ENCODE data around the gene CACNA1E. TPM values are rescaled to one million over a fixed set of nuclear protein-coding genes. Genes with fewer than 3 reads are reported as not detected.

Gene CACNA1E
- total RNA-seq, 1 donor from 2014 or later, result 0.52 TPM

GRCh38 chr1:181592255-181592859 is 109.0 kb downstream of the CACNA1E start:
- no peaks in the 10 kb centered on the region for H3K9me3 ChIP-seq (ENCODE audit: control insufficient read depth in 3 of 3, low read length in 3 of 3)
- no peaks in the 10 kb centered on the region for H3K4me1 ChIP-seq (ENCODE audit: control insufficient read depth in 3 of 3, insufficient read depth in 3 of 3, low read length in 3 of 3)
- no peak overlapping the region for H3K4me3 ChIP-seq (ENCODE audit: low read length in 3 of 3)
- H3K27me3 ChIP-seq (ENCODE audit: control insufficient read depth in 3 of 3, insufficient read depth in 3 of 3, low read length in 3 of 3), result peaks cover 0 to 4% (median 3%) of the 10 kb centered on the region in 3 donors
- no peak overlapping the region for H3K9ac ChIP-seq (ENCODE audit: low read depth in 1 of 3, low read length in 3 of 3)
- no peak overlapping the region for H3K27ac ChIP-seq (ENCODE audit: low read depth, low read length)
- no peaks in the 10 kb centered on the region for H3K36me3 ChIP-seq (ENCODE audit: control insufficient read depth in 3 of 3, insufficient read depth in 3 of 3, low read length in 3 of 3)

GRCh38 chr1:181593042-181593441 is 109.7 kb downstream of the CACNA1E start:
- Histone ChIP-seq H3K9me3 (ENCODE audit: control insufficient read depth in 3 of 3, low read length in 3 of 3) (peaks cover 0 to 1% (median 0%) of the 10 kb centered on the region in 3 donors), H3K4me1 (ENCODE audit: control insufficient read depth in 3 of 3, insufficient read depth in 3 of 3, low read length in 3 of 3) (no peaks in the 10 kb centered on the region), H3K36me3 (ENCODE audit: control insufficient read depth in 3 of 3, insufficient read depth in 3 of 3, low read length in 3 of 3) (no peaks in the 10 kb centered on the region), H3K27ac (ENCODE audit: low read depth, low read length) (no peak overlapping the region), H3K27me3 (ENCODE audit: control insufficient read depth in 3 of 3, insufficient read depth in 3 of 3, low read length in 3 of 3) (peaks cover 0 to 4% (median under 1%) of the 10 kb centered on the region in 3 donors), H3K4me3 (ENCODE audit: low read length in 3 of 3) (no peak overlapping the region), H3K9ac (ENCODE audit: low read depth in 1 of 3, low read length in 3 of 3) (no peak overlapping the region)

DNA sequence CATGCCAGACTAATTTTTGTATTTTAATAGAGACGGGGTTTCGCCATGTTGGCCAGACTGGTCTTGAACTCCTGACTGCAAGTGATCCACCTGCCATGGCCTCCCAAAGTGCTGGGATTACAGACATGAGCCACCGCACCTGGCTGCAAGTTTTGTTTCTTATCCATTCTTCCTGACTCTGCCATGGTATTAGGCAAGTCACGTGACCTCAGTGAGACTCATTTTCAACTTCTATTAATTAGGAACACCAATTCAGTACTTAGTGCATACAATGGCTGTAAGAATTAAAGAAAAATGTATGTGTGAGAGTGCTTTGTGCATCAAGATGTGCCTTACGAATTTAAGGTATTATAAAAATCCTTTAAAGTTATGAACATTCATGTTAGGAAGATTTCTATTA is 111.2 kb downstream of the CACNA1E start:
- H3K27ac ChIP-seq (ENCODE audit: low read depth, low read length), result no peak overlapping the region
- H3K4me1 ChIP-seq (ENCODE audit: control insufficient read depth in 3 of 3, insufficient read depth in 3 of 3, low read length in 3 of 3), result no peaks in the 10 kb centered on the region
- H3K9me3 ChIP-seq (ENCODE audit: control insufficient read depth in 3 of 3, low read length in 3 of 3), result peaks cover 0 to 4% (median 0%) of the 10 kb centered on the region in 3 donors
- H3K27me3 ChIP-seq (ENCODE audit: control insufficient read depth in 3 of 3, insufficient read depth in 3 of 3, low read length in 3 of 3), result peaks cover 0 to 4% (median 0%) of the 10 kb centered on the region in 3 donors
- no peak overlapping the region for H3K4me3 ChIP-seq (ENCODE audit: low read length in 3 of 3)
- no peaks in the 10 kb centered on the region for H3K36me3 ChIP-seq (ENCODE audit: control insufficient read depth in 3 of 3, insufficient read depth in 3 of 3, low read length in 3 of 3)
- no peak overlapping the region for H3K9ac ChIP-seq (ENCODE audit: low read depth in 1 of 3, low read length in 3 of 3)

DNA sequence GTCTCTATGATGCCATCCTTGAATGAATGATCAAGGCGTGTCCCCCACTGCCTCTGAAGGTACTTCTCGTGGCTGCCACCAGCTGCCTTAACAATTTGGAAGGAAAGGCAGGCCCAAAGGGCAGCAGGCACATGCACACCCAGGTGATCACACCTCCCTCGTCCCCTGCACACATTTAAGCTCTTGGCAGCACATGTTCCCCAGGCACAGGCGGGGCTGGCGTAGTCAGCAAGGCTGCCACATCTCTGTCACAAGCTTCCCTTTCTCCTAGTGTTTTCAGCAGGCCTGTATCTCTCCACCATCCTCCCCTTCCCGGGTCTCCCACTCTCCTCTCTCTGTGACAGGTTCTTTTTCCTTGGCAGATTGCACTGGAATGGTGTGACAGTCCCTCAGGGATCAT is 111.9 kb downstream of the CACNA1E start:
- Histone ChIP-seq H3K4me1 (ENCODE audit: control insufficient read depth in 3 of 3, insufficient read depth in 3 of 3, low read length in 3 of 3) (no peaks in the 10 kb centered on the region), H3K27me3 (ENCODE audit: control insufficient read depth in 3 of 3, insufficient read depth in 3 of 3, low read length in 3 of 3) (peaks cover 0 to 4% (median 0%) of the 10 kb centered on the region in 3 donors), H3K4me3 (ENCODE audit: low read length in 3 of 3) (no peak overlapping the region), H3K27ac (ENCODE audit: low read depth, low read length) (no peak overlapping the region), H3K36me3 (ENCODE audit: control insufficient read depth in 3 of 3, insufficient read depth in 3 of 3, low read length in 3 of 3) (no peaks in the 10 kb centered on the region), H3K9me3 (ENCODE audit: control insufficient read depth in 3 of 3, low read length in 3 of 3) (peaks cover 0 to 4% (median 0%) of the 10 kb centered on the region in 3 donors), H3K9ac (ENCODE audit: low read depth in 1 of 3, low read length in 3 of 3) (no peak overlapping the region)

DNA sequence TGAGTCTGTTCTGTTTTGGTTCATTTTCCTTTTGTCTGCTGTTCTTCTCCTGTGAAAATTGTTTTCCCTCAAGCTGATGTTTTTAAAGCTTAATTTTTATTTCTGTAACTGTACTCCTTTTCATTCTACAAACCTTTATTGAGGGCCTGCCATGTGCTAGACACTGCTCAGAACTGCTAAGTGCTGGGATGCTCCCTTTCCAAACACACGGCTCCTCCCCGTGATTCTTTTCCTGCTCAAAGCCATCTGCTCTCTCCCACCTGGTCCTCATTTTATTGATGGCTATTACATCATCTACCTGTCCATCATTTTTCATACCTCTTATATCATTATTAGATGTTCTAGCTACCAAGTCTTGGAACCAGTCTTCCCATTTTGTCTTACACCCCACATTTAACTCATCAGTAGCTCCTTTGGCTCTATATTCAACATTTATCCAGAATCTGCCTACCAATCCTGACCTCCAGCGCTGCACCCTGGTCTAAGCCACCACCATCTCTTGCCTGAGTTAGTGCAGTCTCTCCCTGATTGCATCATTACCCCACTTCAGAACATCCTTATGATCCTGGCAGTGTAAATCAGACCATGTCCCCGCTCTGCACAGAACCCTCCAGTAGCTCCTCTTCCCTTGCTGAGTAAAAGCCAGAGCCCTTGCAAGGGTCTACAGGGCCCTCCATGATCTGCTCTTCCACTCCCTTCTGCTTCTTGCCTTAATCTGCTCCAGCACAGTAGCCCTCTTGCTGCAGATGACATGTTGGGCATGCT is 118.1 kb downstream of the CACNA1E start:
- no peaks in the 10 kb centered on the region for H3K4me1 ChIP-seq (ENCODE audit: control insufficient read depth in 3 of 3, insufficient read depth in 3 of 3, low read length in 3 of 3)
- H3K9me3 ChIP-seq (ENCODE audit: control insufficient read depth in 3 of 3, low read length in 3 of 3), result peaks cover 0 to 4% (median 0%) of the 10 kb centered on the region in 3 donors
- no peak overlapping the region for H3K9ac ChIP-seq (ENCODE audit: low read depth in 1 of 3, low read length in 3 of 3)
- no peaks in the 10 kb centered on the region for H3K36me3 ChIP-seq (ENCODE audit: control insufficient read depth in 3 of 3, insufficient read depth in 3 of 3, low read length in 3 of 3)
- no peaks in the 10 kb centered on the region for H3K27me3 ChIP-seq (ENCODE audit: control insufficient read depth in 3 of 3, insufficient read depth in 3 of 3, low read length in 3 of 3)
- no peak overlapping the region for H3K27ac ChIP-seq (ENCODE audit: low read depth, low read length)
- H3K4me3 ChIP-seq (ENCODE audit: low read length in 3 of 3), result no peak overlapping the region

GRCh38 chr1:181603735-181604410 is 120.6 kb downstream of the CACNA1E start:
- Histone ChIP-seq H3K4me1 (ENCODE audit: control insufficient read depth in 3 of 3, insufficient read depth in 3 of 3, low read length in 3 of 3) (no peaks in the 10 kb centered on the region), H3K27ac (ENCODE audit: low read depth, low read length) (no peak overlapping the region), H3K36me3 (ENCODE audit: control insufficient read depth in 3 of 3, insufficient read depth in 3 of 3, low read length in 3 of 3) (no peaks in the 10 kb centered on the region), H3K9ac (ENCODE audit: low read depth in 1 of 3, low read length in 3 of 3) (no peak overlapping the region), H3K27me3 (ENCODE audit: control insufficient read depth in 3 of 3, insufficient read depth in 3 of 3, low read length in 3 of 3) (no peaks in the 10 kb centered on the region), H3K9me3 (ENCODE audit: control insufficient read depth in 3 of 3, low read length in 3 of 3) (no peaks in the 10 kb centered on the region), H3K4me3 (ENCODE audit: low read length in 3 of 3) (no peak overlapping the region)

- no peaks in the 10 kb centered on the region for H3K9me3 ChIP-seq (ENCODE audit: control insufficient read depth in 3 of 3, low read length in 3 of 3)
- H3K4me3 ChIP-seq (ENCODE audit: low read length in 3 of 3), result no peak overlapping the region
- H3K27ac ChIP-seq (ENCODE audit: low read depth, low read length), result no peak overlapping the region
- no peaks in the 10 kb centered on the region for H3K36me3 ChIP-seq (ENCODE audit: control insufficient read depth in 3 of 3, insufficient read depth in 3 of 3, low read length in 3 of 3)
- no peaks in the 10 kb centered on the region for H3K27me3 ChIP-seq (ENCODE audit: control insufficient read depth in 3 of 3, insufficient read depth in 3 of 3, low read length in 3 of 3)
- no peak overlapping the region for H3K9ac ChIP-seq (ENCODE audit: low read depth in 1 of 3, low read length in 3 of 3)
- H3K4me1 ChIP-seq (ENCODE audit: control insufficient read depth in 3 of 3, insufficient read depth in 3 of 3, low read length in 3 of 3), result no peaks in the 10 kb centered on the region
Observed at GRCh38 chr1:181604482-181605249, 121.3 kb downstream of the CACNA1E start.

GRCh38 chr1:181607524-181607923 is 124.2 kb downstream of the CACNA1E start:
- H3K9me3 ChIP-seq (ENCODE audit: control insufficient read depth in 3 of 3, low read length in 3 of 3), result no peaks in the 10 kb centered on the region
- H3K27me3 ChIP-seq (ENCODE audit: control insufficient read depth in 3 of 3, insufficient read depth in 3 of 3, low read length in 3 of 3), result no peaks in the 10 kb centered on the region
- H3K4me1 ChIP-seq (ENCODE audit: control insufficient read depth in 3 of 3, insufficient read depth in 3 of 3, low read length in 3 of 3), result no peaks in the 10 kb centered on the region
- no peak overlapping the region for H3K9ac ChIP-seq (ENCODE audit: low read depth in 1 of 3, low read length in 3 of 3)
- no peak overlapping the region for H3K4me3 ChIP-seq (ENCODE audit: low read length in 3 of 3)
- H3K36me3 ChIP-seq (ENCODE audit: control insufficient read depth in 3 of 3, insufficient read depth in 3 of 3, low read length in 3 of 3), result no peaks in the 10 kb centered on the region
- no peak overlapping the region for H3K27ac ChIP-seq (ENCODE audit: low read depth, low read length)

GRCh38 chr1:181608386-181608785 is 125.1 kb downstream of the CACNA1E start:
- H3K36me3 ChIP-seq (ENCODE audit: control insufficient read depth in 3 of 3, insufficient read depth in 3 of 3, low read length in 3 of 3), result no peaks in the 10 kb centered on the region
- H3K27ac ChIP-seq (ENCODE audit: low read depth, low read length), result no peak overlapping the region
- H3K9ac ChIP-seq (ENCODE audit: low read depth in 1 of 3, low read length in 3 of 3), result no peak overlapping the region
- no peaks in the 10 kb centered on the region for H3K9me3 ChIP-seq (ENCODE audit: control insufficient read depth in 3 of 3, low read length in 3 of 3)
- H3K4me1 ChIP-seq (ENCODE audit: control insufficient read depth in 3 of 3, insufficient read depth in 3 of 3, low read length in 3 of 3), result no peaks in the 10 kb centered on the region
- no peak overlapping the region for H3K4me3 ChIP-seq (ENCODE audit: low read length in 3 of 3)
- H3K27me3 ChIP-seq (ENCODE audit: control insufficient read depth in 3 of 3, insufficient read depth in 3 of 3, low read length in 3 of 3), result no peaks in the 10 kb centered on the region
